ENCODE measurements around the gene NFIA. TPM values are rescaled to one million over a fixed set of nuclear protein-coding genes. Genes with fewer than 3 reads are reported as not detected.

Gene NFIA
- total and polyA plus RNA-seq, 2 of the 13 experiments (the other 11 are each of a cell fraction or from before 2014, with no cell fraction given) = 14.7 to 28.5 TPM

DNA sequence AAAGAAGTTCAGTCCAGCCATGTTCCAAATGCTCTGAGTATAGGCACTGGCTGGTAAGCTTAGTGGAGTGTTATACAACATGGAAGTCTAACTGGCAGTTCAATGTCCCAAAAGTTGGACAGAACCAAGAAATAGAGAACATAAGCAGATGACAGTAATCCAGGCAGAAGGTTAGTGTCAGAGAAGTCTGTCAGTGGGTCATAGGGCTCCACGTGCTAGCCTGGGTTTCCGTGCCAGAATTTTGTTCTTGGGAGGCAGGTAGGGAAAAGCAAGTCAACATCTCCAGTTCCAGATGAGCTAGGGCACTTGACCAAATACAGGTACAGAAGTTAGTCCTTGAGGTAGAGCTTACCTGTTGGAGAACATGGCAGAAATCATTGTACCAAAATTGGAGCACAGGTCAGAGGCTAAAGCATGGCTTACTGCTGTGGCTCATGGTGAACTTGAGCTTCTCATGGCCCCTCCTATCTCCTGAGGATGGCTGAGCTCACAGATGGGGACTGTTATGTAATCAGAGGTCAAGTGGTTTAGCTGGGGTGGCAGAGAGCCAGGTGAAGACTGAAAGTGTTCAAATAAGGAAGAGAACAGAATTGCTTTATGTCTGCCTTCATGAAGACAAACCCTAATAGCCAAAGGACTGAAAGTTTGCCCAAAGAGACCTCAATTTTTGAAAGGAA, 170.8 kb downstream of the NFIA start (continued):
- no peak for TF ChIP-seq CREB1 (IDR thresholded peaks at IDR 0.05)
- TF ChIP-seq CREB1 (CRISPR knock-in tag; IDR thresholded peaks at IDR 0.05) = 0 out of 2 replicates have a peak, but pooled peaks have one; percentile 24
- TF ChIP-seq MZF1 (CRISPR knock-in tag; IDR thresholded peaks at IDR 0.05; ENCODE audit: borderline replicate concordance) = no peak
- TF ChIP-seq, protein P1, sequence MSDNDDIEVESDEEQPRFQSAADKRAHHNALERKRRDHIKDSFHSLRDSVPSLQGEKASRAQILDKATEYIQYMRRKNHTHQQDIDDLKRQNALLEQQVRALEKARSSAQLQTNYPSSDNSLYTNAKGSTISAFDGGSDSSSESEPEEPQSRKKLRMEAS (IDR thresholded peaks at IDR 0.05) = no peak
- no peak for TF ChIP-seq SP4 (CRISPR knock-in tag; IDR thresholded peaks at IDR 0.05)
- TF ChIP-seq, protein P2, sequence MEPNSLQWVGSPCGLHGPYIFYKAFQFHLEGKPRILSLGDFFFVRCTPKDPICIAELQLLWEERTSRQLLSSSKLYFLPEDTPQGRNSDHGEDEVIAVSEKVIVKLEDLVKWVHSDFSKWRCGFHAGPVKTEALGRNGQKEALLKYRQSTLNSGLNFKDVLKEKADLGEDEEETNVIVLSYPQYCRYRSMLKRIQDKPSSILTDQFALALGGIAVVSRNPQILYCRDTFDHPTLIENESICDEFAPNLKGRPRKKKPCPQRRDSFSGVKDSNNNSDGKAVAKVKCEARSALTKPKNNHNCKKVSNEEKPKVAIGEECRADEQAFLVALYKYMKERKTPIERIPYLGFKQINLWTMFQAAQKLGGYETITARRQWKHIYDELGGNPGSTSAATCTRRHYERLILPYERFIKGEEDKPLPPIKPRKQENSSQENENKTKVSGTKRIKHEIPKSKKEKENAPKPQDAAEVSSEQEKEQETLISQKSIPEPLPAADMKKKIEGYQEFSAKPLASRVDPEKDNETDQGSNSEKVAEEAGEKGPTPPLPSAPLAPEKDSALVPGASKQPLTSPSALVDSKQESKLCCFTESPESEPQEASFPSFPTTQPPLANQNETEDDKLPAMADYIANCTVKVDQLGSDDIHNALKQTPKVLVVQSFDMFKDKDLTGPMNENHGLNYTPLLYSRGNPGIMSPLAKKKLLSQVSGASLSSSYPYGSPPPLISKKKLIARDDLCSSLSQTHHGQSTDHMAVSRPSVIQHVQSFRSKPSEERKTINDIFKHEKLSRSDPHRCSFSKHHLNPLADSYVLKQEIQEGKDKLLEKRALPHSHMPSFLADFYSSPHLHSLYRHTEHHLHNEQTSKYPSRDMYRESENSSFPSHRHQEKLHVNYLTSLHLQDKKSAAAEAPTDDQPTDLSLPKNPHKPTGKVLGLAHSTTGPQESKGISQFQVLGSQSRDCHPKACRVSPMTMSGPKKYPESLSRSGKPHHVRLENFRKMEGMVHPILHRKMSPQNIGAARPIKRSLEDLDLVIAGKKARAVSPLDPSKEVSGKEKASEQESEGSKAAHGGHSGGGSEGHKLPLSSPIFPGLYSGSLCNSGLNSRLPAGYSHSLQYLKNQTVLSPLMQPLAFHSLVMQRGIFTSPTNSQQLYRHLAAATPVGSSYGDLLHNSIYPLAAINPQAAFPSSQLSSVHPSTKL (CRISPR knock-in tag; IDR thresholded peaks at IDR 0.05) = peak; percentile 51; the same call in 1 of the 2 replicates
- TF ChIP-seq ZNF644 (CRISPR knock-in tag; IDR thresholded peaks at IDR 0.05; ENCODE audit: low read depth) = peak; percentile 76
- TF ChIP-seq, protein P3, sequence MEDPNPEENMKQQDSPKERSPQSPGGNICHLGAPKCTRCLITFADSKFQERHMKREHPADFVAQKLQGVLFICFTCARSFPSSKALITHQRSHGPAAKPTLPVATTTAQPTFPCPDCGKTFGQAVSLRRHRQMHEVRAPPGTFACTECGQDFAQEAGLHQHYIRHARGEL (CRISPR knock-in tag; IDR thresholded peaks at IDR 0.05) = no peak
- TF ChIP-seq, protein P4, sequence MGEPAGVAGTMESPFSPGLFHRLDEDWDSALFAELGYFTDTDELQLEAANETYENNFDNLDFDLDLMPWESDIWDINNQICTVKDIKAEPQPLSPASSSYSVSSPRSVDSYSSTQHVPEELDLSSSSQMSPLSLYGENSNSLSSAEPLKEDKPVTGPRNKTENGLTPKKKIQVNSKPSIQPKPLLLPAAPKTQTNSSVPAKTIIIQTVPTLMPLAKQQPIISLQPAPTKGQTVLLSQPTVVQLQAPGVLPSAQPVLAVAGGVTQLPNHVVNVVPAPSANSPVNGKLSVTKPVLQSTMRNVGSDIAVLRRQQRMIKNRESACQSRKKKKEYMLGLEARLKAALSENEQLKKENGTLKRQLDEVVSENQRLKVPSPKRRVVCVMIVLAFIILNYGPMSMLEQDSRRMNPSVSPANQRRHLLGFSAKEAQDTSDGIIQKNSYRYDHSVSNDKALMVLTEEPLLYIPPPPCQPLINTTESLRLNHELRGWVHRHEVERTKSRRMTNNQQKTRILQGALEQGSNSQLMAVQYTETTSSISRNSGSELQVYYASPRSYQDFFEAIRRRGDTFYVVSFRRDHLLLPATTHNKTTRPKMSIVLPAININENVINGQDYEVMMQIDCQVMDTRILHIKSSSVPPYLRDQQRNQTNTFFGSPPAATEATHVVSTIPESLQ (CRISPR knock-in tag; conservative IDR thresholded peaks at IDR 0.05) = no peak
- TF ChIP-seq EP300 (IDR thresholded peaks at IDR 0.05; ENCODE audit: low read depth in 2 of 2, low read length in 2 of 2) = peak in 1 of 2 experiments; percentile 16; a peak in 1 of 4 replicates
- TF ChIP-seq EP300 (CRISPR knock-in tag; IDR thresholded peaks at IDR 0.05; ENCODE audit: borderline replicate concordance) = no peak
- no peak for TF ChIP-seq ZNF451 (CRISPR knock-in tag; IDR thresholded peaks at IDR 0.05)
- TF ChIP-seq PRMT3 (CRISPR knock-in tag; IDR thresholded peaks at IDR 0.05; ENCODE audit: borderline replicate concordance, low read depth) = no peak
- TF ChIP-seq, protein P5, sequence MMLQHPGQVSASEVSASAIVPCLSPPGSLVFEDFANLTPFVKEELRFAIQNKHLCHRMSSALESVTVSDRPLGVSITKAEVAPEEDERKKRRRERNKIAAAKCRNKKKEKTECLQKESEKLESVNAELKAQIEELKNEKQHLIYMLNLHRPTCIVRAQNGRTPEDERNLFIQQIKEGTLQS (CRISPR knock-in tag; IDR thresholded peaks at IDR 0.05) = no peak
- TF ChIP-seq ADNP (CRISPR knock-in tag; IDR thresholded peaks at IDR 0.05) = no peak
- TF ChIP-seq SALL1 (CRISPR knock-in tag; IDR thresholded peaks at IDR 0.05) = peak; percentile 34; the same call in 1 of the 2 replicates
- TF ChIP-seq, protein P6, sequence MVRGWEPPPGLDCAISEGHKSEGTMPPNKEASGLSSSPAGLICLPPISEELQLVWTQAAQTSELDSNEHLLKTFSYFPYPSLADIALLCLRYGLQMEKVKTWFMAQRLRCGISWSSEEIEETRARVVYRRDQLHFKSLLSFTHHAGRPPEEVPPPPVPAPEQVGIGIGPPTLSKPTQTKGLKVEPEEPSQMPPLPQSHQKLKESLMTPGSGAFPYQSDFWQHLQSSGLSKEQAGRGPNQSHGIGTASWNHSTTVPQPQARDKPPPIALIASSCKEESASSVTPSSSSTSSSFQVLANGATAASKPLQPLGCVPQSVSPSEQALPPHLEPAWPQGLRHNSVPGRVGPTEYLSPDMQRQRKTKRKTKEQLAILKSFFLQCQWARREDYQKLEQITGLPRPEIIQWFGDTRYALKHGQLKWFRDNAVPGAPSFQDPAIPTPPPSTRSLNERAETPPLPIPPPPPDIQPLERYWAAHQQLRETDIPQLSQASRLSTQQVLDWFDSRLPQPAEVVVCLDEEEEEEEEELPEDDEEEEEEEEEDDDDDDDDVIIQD (CRISPR knock-in tag; IDR thresholded peaks at IDR 0.05; ENCODE audit: low read depth) = no peak
- TF ChIP-seq MYNN (CRISPR knock-in tag; IDR thresholded peaks at IDR 0.05; ENCODE audit: low read depth) = no peak
- no peak for TF ChIP-seq ZNF260 (CRISPR knock-in tag; IDR thresholded peaks at IDR 0.05; ENCODE audit: borderline replicate concordance, low read depth)
- peak; percentile 38 for TF ChIP-seq SKI (IDR thresholded peaks at IDR 0.05; ENCODE audit: partially characterized antibody)
- TF ChIP-seq SOX6 (IDR thresholded peaks at IDR 0.05) = no peak
- TF ChIP-seq SOX6 (CRISPR knock-in tag; IDR thresholded peaks at IDR 0.05) = peak; percentile 29; the same call in 1 of the 2 replicates
- peak; percentile 86 for TF ChIP-seq NR2F6 (IDR thresholded peaks at IDR 0.05)
- TF ChIP-seq NR2F6 (CRISPR knock-in tag; IDR thresholded peaks at IDR 0.05) = peak; percentile 77
